GM18502 (cell line): ENCODE data around the gene TEX29.

Experiments
- ATAC-seq: cut with Tn5 transposase; IDR thresholded peaks from one replicate; pipeline ENCODE4 v1.9.1; 2021; ENCODE audit warnings: mild to moderate bottlenecking; ENCODE audit not compliant: unreplicated experiment, poor library complexity

The TEX29 gene

DNA sequence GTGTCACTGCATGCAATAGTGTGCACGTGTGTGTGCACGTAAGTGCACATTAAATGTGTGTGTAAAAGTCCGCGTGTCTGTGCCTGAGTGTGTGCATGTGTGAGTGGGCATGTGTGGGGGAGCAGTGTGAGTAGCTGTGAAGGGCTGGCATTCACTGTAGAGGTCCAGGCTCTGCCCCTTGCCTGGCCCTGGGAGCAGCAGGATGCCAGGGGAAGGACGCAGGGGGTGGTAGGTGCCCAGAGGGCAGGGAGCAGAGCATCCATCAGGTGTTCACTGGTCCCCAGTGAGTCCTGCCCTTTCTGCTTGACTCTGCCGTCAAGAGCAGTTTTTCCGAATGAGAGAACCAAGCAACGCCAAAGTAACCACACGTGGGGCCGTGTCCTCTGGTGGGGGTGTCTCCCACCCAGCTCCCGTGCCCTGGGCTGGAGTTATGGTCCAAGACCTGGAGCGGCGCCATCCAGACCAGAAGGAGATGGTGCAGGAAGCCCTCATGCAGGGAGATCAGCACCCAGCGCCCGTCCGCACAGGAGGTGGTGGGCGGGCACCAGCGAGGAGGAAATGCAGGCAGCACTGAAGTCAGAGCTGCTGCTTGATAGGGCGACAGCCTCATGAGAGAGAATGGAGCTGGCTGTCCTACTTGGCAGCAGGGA, 68.5 kb downstream of the TEX29 start:
- no peak for ATAC-seq

- ATAC-seq = no peak
These were observed 69.4 kb downstream of the TEX29 start for GRCh38 chr13:111389621-111390521.

DNA sequence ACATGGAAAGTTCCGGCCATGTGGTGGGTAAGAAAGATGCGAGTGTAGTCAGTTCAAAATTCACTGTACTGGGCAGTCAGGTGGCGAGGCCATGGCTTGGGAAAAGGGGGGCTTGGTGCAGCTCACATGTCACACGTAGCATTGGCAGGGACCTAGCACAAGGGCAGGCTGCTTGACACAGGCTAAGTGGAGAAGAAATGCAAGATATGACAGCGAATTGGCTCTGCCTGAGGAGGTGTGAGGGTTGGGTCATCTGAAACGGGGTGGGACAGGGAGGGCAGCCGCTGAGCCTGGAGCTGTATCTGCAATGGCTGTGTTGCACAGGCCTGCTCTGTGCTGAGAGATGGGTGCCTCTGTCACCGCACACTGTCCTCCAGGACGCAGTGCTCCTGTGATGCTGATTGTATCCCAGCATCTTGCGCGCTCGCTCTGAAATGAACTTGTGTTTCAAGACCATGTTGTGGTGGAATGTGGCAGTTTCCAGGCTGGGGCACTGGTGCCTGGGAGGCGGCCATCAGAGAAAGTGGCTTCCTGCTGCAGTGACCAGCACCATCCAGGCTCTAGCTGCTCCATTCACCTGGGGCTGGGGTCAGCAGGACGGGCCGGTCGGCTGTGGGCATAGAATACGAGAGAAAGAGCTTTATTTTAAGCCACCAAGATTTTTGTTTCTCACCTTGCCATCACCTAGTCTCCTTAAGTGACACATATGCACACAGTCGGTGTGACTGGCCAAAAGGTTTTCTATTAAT, 70.3 kb downstream of the TEX29 start:
- no peak for ATAC-seq

DNA sequence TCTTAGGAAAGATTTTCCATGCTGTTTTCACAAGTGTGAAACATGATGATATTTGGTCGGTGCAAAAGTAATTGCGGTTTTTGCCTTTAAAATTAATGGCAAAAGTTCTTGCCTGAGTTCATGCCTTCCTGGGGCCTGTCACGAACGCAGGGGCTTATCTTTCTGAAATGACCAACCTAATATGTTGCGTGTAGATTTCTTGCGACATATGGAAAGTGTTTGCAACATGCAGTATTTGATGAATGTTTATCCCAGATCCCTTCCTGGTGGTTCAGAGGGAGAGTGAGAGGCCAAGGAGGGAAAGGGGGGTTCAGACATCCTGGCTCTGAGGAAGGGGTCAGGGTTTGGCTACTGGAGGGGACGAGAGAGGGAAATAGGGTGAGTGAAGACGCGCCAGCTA, 72.0 kb downstream of the TEX29 start:
- ATAC-seq = no peak

- ATAC-seq = no peak
These were observed 72.9 kb downstream of the TEX29 start for GRCh38 chr13:111393221-111393790.
